Gastroesophageal sphincter (tissue), 4 donors: ENCODE results near the gene CCHCR1. TPM values are rescaled to one million over a fixed set of nuclear protein-coding genes. Genes with fewer than 3 reads are reported as not detected.
"Not testable (repeated sequence)": the region's sequence is repeated elsewhere in the genome, so short reads cannot be mapped to it uniquely, and the experiment has no call there.

ENCODE experiments used
- ATAC-seq: fragments of 150-250 bp; one replicate; pipeline ENCODE4 v1.9.1; 2016; ENCODE audit warnings: mild to moderate bottlenecking, moderate library complexity
- H3K27ac ChIP-seq, 4 donors: fragments of 200-600 bp; sonication (generic) in 3 of 4; 1 replicate in 3 of 4; 2 replicates in 1 of 4; pipeline ENCODE4 v1.5.1; 2016 to 2019
- H3K27me3 ChIP-seq: fragments of 200-600 bp; sonication (generic); one replicate; pipeline ENCODE4 v1.5.1; 2019
- H3K36me3 ChIP-seq, 2 donors: fragments of 200-600 bp; sonication (generic); one replicate each; pipeline ENCODE4 v1.5.1; 2019; ENCODE audit warnings: control low read depth in 1 of 2
- H3K4me1 ChIP-seq, 3 donors: fragments of 200-600 bp; sonication (generic); 1 replicate in 2 of 3; 2 replicates in 1 of 3; pipeline ENCODE4 v1.5.1; 2016 to 2019; ENCODE audit warnings: control low read depth in 2 of 3
- H3K4me3 ChIP-seq, 2 donors: fragments of 200-600 bp; sonication (generic); one replicate each; pipeline ENCODE4 v1.5.1; 2019; ENCODE audit warnings: mild to moderate bottlenecking in 1 of 2, moderate library complexity in 1 of 2
- H3K9me3 ChIP-seq, 3 donors: fragments of 200-600 bp; sonication (generic); one replicate each; pipeline ENCODE4 v1.5.1; 2017 to 2019; ENCODE audit warnings: control low read depth in 2 of 3
- EP300 ChIP-seq: sonication (generic); formaldehyde crosslinking; IDR thresholded peaks from one replicate; pipeline ENCODE4 v1.6.1; 2017; ENCODE audit warnings: antibody characterized with exemption, mild to moderate bottlenecking
- POLR2A ChIP-seq, 2 donors: fragments of 450-650 bp; IDR thresholded peaks; one replicate each; pipeline ENCODE4 v1.6.1; 2017; ENCODE audit warnings: antibody characterized with exemption in 2 of 2, mild to moderate bottlenecking in 2 of 2, moderate library complexity in 1 of 2
- POLR2AphosphoS5 ChIP-seq: sonication (generic); formaldehyde crosslinking; IDR thresholded peaks from one replicate; pipeline ENCODE4 v1.6.1; 2017; ENCODE audit warnings: antibody characterized with exemption
- WGBS, 2 donors: methylation state at CpG; one replicate each; pipeline ENCODE4 v1.1.5; 2018; ENCODE audit warnings: low coverage in 1 of 2; 5-methylcytosine and 5-hydroxymethylcytosine counted together
- total RNA-seq, 4 donors: library from RNA; depleted of rRNA; stranded (reverse); fragments of >200 nt; gene quantifications; one replicate each; pipeline ENCODE4 v1.1.0, GENCODE V29; 2016
- TF ChIP-seq, protein P1 (sequence below), 4 experiments: fragments of 200-600 bp in 2 of 4; fragments of 450-650 bp in 2 of 4; sonication (generic) in 1 of 4; IDR thresholded peaks; one replicate each; pipeline ENCODE4 v1.5.1; 2017 to 2019; ENCODE audit warnings: antibody characterized with exemption in 4 of 4, mild to moderate bottlenecking in 2 of 4, moderate library complexity in 2 of 4

Gene CCHCR1
- total RNA-seq, 4 donors from 2014 or later: 8.2 to 15.6 (median 11.5) TPM

DNA sequence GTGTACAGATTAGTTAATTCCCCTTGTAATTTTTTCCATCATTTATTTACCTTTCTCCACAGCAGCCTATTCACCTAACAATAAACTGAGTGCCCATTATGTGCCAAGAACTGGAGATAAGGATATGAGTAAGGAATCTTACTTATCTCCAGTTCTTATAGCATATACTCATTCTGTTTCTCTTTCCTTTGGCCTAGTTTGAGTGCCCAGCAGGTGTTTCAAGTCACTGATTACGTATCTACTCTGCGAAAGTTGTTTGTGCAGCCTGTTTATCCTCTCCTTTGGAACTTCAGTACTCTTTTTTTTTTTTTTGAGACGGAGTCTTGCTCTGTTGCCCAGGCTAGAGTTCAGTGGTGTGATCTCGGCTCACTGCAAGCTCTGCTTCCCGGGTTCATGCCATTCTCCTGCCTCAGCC is 30.2 kb upstream of the CCHCR1 start:
- no peaks in the 10 kb centered on the region for H3K36me3 ChIP-seq
- WGBS, 2 donors: 76 to 94% methylated on average over 2 to 5 of the region's 5 CpGs
- no peaks in the 10 kb centered on the region for H3K27me3 ChIP-seq
- no peak overlapping the region for H3K4me3 ChIP-seq
- no peak overlapping the region for H3K27ac ChIP-seq
- no peak for TF ChIP-seq POLR2A (IDR thresholded peaks at IDR 0.05)
- no peak for TF ChIP-seq POLR2AphosphoS5
- TF ChIP-seq EP300: no peak
- TF ChIP-seq, protein P1, sequence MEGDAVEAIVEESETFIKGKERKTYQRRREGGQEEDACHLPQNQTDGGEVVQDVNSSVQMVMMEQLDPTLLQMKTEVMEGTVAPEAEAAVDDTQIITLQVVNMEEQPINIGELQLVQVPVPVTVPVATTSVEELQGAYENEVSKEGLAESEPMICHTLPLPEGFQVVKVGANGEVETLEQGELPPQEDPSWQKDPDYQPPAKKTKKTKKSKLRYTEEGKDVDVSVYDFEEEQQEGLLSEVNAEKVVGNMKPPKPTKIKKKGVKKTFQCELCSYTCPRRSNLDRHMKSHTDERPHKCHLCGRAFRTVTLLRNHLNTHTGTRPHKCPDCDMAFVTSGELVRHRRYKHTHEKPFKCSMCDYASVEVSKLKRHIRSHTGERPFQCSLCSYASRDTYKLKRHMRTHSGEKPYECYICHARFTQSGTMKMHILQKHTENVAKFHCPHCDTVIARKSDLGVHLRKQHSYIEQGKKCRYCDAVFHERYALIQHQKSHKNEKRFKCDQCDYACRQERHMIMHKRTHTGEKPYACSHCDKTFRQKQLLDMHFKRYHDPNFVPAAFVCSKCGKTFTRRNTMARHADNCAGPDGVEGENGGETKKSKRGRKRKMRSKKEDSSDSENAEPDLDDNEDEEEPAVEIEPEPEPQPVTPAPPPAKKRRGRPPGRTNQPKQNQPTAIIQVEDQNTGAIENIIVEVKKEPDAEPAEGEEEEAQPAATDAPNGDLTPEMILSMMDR (IDR thresholded peaks at IDR 0.05): no peak
- H3K4me1 ChIP-seq: no peaks in the 10 kb centered on the region
- H3K9me3 ChIP-seq: no peaks in the 10 kb centered on the region
- no peak for ATAC-seq

DNA sequence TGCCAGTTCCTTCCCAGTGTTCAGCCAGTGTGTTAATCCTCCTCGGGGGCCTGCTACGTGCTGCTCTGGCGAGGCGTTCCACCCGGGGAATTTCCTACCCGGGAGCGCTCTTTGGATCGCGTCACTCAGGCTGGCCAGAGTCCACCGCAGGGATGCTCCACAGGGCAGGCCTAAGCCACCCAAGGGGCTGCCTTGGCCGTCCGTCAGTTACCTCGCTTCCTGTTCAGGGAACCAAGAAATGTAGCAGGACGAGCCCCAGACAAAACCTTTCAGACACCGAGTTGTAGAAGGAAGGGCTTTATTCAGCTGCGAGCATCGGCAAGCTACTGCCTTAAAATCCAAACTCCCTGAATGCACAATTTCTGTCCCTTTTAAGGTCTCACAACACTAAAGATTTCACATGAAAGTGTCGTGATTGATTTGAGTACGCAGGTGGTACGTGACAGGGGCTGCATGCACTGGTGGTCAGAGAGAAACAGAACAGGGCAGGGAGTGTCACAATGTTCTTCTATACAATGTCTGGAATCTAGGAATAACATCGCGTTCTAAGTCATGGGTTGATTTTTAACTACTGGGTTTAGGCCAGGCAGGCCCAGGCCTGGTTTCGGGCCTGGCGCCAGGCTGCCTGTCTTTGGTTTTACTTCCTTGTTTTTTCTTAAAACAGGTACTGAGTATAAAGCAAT is 28.6 kb upstream of the CCHCR1 start:
- Histone ChIP-seq H3K27ac (peak overlapping the region in 3 of 4 donors; percentile 51 to 69 (median 61)), H3K4me1 (no peaks in the 10 kb centered on the region), H3K9me3 (no peaks in the 10 kb centered on the region), H3K27me3 (no peaks in the 10 kb centered on the region), H3K4me3 (peak overlapping the region in 1 of 2 donors; percentile 23), H3K36me3 (no peaks in the 10 kb centered on the region)
- no peak for ATAC-seq
- 67 to 75% methylated on average over 10 to 12 of the region's 24 CpGs for WGBS, 2 donors
- TF ChIP-seq POLR2A (IDR thresholded peaks at IDR 0.05): no peak
- no peak for TF ChIP-seq POLR2AphosphoS5
- TF ChIP-seq EP300: no peak
- TF ChIP-seq, protein P1 (IDR thresholded peaks at IDR 0.05): no peak

DNA sequence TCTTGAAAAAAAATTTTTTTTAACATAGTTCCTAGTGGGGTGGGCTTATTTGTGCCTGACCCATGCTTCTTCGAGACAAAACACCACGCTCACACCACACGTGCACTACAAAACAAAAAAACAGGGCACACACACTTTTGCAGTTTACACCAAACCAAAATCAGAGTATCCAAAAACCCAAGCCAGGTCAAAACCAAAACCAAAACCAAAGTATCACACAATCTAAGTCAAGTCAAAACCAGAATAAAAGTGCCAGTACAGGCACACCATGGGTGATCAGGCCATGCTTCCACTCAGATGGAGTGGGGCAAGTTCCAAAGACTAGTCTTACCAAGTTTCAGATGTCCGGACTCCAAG is 28.1 kb upstream of the CCHCR1 start:
- H3K4me1 ChIP-seq, ATAC-seq, H3K9me3 ChIP-seq, H3K27me3 ChIP-seq, H3K36me3 ChIP-seq: not testable (repeated sequence)
- WGBS, 2 donors: 75 to 84% methylated on average over 3 to 4 of the region's 4 CpGs
- peak overlapping the region in 3 of 4 donors; percentile 51 to 69 (median 61) for H3K27ac ChIP-seq
- H3K4me3 ChIP-seq: peak overlapping the region in 1 of 2 donors; percentile 23

DNA sequence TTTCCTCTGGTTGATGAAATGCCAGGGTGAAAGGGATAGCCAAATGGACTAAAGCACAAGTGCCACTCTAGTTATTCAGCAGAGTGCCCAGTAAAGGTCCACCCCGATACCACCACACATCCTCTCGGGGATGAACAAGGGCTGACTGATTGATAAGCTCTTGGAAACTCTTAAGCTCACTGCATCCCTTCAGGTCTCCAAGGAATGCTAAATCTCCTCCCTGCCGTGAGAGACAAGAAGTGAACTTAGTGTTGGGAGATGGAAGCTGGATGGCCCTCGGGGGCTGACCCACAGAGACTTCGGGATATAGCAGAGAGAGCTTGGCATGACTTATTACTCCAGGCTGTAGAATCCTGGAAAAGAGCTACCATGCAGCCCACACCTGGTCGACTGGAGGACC is 26.3 kb upstream of the CCHCR1 start:
- 38 to 61% methylated on average over 1 to 6 of the region's 6 CpGs for WGBS, 2 donors
- H3K36me3 ChIP-seq, ATAC-seq, H3K9me3 ChIP-seq, H3K4me1 ChIP-seq, H3K4me3 ChIP-seq, H3K27ac ChIP-seq, H3K27me3 ChIP-seq: not testable (repeated sequence)

DNA sequence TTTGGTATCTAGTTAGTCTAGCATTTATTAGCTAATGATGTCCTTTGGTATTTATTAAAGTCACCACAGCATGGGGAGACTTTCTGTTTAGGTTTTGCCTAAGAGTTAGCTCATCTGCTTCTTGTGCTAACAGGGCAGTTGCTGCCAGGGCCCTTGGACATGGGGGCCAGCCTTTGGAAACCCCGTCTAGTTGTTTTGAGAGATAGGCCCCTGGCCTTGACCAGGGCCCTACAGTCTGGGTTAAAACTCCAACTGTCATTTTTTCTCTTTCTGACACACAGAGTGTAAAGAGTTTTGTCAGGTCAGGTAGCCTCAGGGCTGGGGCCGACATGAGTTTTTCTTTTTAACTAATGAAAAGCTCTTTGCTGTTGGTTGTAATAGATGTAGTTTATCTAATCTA is 25.7 kb upstream of the CCHCR1 start:
- H3K4me3 ChIP-seq, H3K27ac ChIP-seq, H3K9me3 ChIP-seq, ATAC-seq, H3K36me3 ChIP-seq, H3K4me1 ChIP-seq, H3K27me3 ChIP-seq: not testable (repeated sequence)
- WGBS, 2 donors: 70% methylated on average over 2 of the region's 2 CpGs; no CpG with 5 or more reads in 1 of the 2 donors

DNA sequence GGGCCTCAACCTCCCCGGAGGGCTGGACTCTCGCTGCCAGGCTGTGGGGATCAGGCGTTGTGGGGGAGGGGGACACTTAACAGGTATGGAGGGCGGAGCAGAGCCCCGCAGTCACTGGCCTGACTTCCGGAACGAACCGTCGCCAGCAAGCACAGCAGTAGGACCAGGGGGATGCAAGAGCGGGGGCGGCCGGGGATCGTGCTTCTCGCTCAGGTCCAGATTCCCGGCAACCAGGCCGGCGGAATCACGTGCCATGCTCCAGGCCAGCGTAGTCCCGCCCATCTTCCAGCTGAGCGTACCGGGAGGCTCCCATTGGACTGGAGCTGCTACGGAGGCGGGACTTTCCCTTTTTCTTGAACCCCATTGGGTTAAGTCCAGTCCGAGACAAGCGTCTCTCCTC is 22.9 kb upstream of the CCHCR1 start:
- no peak for TF ChIP-seq POLR2AphosphoS5
- TF ChIP-seq EP300: no peak
- TF ChIP-seq, protein P1 (IDR thresholded peaks at IDR 0.05): no peak
- no peak for TF ChIP-seq POLR2A (IDR thresholded peaks at IDR 0.05)
- Histone ChIP-seq H3K4me3 (peak overlapping the region; percentile 33 to 37), H3K27ac (peak overlapping the region in 1 of 4 donors; percentile 59), H3K9me3 (no peaks in the 10 kb centered on the region), H3K36me3 (no peaks in the 10 kb centered on the region), H3K4me1 (no peaks in the 10 kb centered on the region), H3K27me3 (no peaks in the 10 kb centered on the region)
- ATAC-seq: peak; percentile 67
- 24% methylated on average over 11 of the region's 26 CpGs; no CpG with 5 or more reads in 1 of the 2 donors for WGBS, 2 donors
